Measurements from ENCODE around the gene CALM3.

CALM3 gene

GRCh38 chr19:46620267-46620666 is 19.1 kb downstream of the CALM3 start:
- no peaks in the 10 kb centered on the region for H3K27me3 ChIP-seq (ENCODE audit: insufficient read depth, low read depth, severe bottlenecking)
- H3K27ac ChIP-seq: peak overlapping the region; percentile 88
- H3K4me3 ChIP-seq (ENCODE audit: low read depth, low read length): no peak overlapping the region

GRCh38 chr19:46620716-46621115 is 19.6 kb downstream of the CALM3 start:
- TF ChIP-seq CTCF (IDR thresholded peaks at IDR 0.05; ENCODE audit: low read depth, low read length): no peak
- Histone ChIP-seq H3K27me3 (ENCODE audit: insufficient read depth, low read depth, severe bottlenecking) (no peaks in the 10 kb centered on the region), H3K9me3 (ENCODE audit: severe bottlenecking) (no peaks in the 10 kb centered on the region), H3K4me3 (ENCODE audit: low read depth, low read length) (no peak overlapping the region), H3K36me3 (no peaks in the 10 kb centered on the region), H3K27ac (peak overlapping the region; percentile 88)
- no peak for DNase-seq

More at GRCh38 chr19:46620267-46620666, 19.1 kb downstream of the CALM3 start:
- peak; percentile 30 for DNase-seq
- Histone ChIP-seq H3K9me3 (ENCODE audit: severe bottlenecking) (no peaks in the 10 kb centered on the region), H3K36me3 (no peaks in the 10 kb centered on the region)
- no peak for TF ChIP-seq CTCF (IDR thresholded peaks at IDR 0.05; ENCODE audit: low read depth, low read length)

GRCh38 chr19:46621191-46622117 is 20.3 kb downstream of the CALM3 start:
- Histone ChIP-seq H3K4me3 (ENCODE audit: low read depth, low read length) (no peak overlapping the region), H3K9me3 (ENCODE audit: severe bottlenecking) (no peaks in the 10 kb centered on the region), H3K36me3 (no peaks in the 10 kb centered on the region), H3K27ac (peak overlapping the region; percentile 88), H3K27me3 (ENCODE audit: insufficient read depth, low read depth, severe bottlenecking) (no peaks in the 10 kb centered on the region)
- peak; percentile 38 for DNase-seq
- peak; percentile 12; the same call in 1 of the 2 replicates for TF ChIP-seq CTCF (IDR thresholded peaks at IDR 0.05; ENCODE audit: low read depth, low read length)

GRCh38 chr19:46622118-46622446 is 21.0 kb downstream of the CALM3 start:
- no peak overlapping the region for H3K4me3 ChIP-seq (ENCODE audit: low read depth, low read length)
- H3K27ac ChIP-seq: no peak overlapping the region
- H3K27me3 ChIP-seq (ENCODE audit: insufficient read depth, low read depth, severe bottlenecking): no peaks in the 10 kb centered on the region
- no peak for DNase-seq
- no peaks in the 10 kb centered on the region for H3K36me3 ChIP-seq
- H3K9me3 ChIP-seq (ENCODE audit: severe bottlenecking): no peaks in the 10 kb centered on the region
- no peak for TF ChIP-seq CTCF (IDR thresholded peaks at IDR 0.05; ENCODE audit: low read depth, low read length)

- Histone ChIP-seq H3K36me3 (no peaks in the 10 kb centered on the region), H3K4me3 (ENCODE audit: low read depth, low read length) (no peak overlapping the region), H3K27me3 (ENCODE audit: insufficient read depth, low read depth, severe bottlenecking) (no peaks in the 10 kb centered on the region), H3K27ac (no peak overlapping the region), H3K9me3 (ENCODE audit: severe bottlenecking) (no peaks in the 10 kb centered on the region)
- no peak for TF ChIP-seq CTCF (IDR thresholded peaks at IDR 0.05; ENCODE audit: low read depth, low read length)
- no peak for DNase-seq
Measured at GRCh38 chr19:46623915-46624502, 22.9 kb downstream of the CALM3 start.

Data from WERI-Rb-1 (cell line).